GM21515 (cell line): ENCODE data around the gene TENM3.

Source experiments
- ATAC-seq: cut with Tn5 transposase; IDR thresholded peaks from one replicate; pipeline ENCODE4 v1.9.1; 2021; ENCODE audit not compliant: unreplicated experiment

TENM3 gene

GRCh38 chr4:182549356-182549755 lies 306.2 kb downstream of the TENM3 start:
- ATAC-seq = no peak

GRCh38 chr4:182552948-182553347 lies 309.7 kb downstream of the TENM3 start:
- no peak for ATAC-seq

- ATAC-seq = no peak
Measured at GRCh38 chr4:182553653-182554052, 310.5 kb downstream of the TENM3 start.

- no peak for ATAC-seq
Measured at GRCh38 chr4:182554736-182555135, 311.5 kb downstream of the TENM3 start.

GRCh38 chr4:182555997-182556418 lies 312.8 kb downstream of the TENM3 start:
- ATAC-seq = no peak

GRCh38 chr4:182556580-182556979 lies 313.4 kb downstream of the TENM3 start:
- no peak for ATAC-seq

- ATAC-seq = no peak
Measured at GRCh38 chr4:182560358-182560757, 317.2 kb downstream of the TENM3 start.

- no peak for ATAC-seq
Measured at GRCh38 chr4:182562350-182562749, 319.1 kb downstream of the TENM3 start.

GRCh38 chr4:182564724-182565369 lies 321.6 kb downstream of the TENM3 start:
- no peak for ATAC-seq

GRCh38 chr4:182567119-182567518 lies 323.9 kb downstream of the TENM3 start:
- no peak for ATAC-seq

GRCh38 chr4:182569561-182569960 lies 326.4 kb downstream of the TENM3 start:
- ATAC-seq = no peak

- ATAC-seq = no peak
Measured at GRCh38 chr4:182574706-182575105, 331.5 kb downstream of the TENM3 start.

GRCh38 chr4:182575225-182575624 lies 332.0 kb downstream of the TENM3 start:
- ATAC-seq = no peak

- ATAC-seq = no peak
Measured at GRCh38 chr4:182576601-182577289, 333.5 kb downstream of the TENM3 start.

- ATAC-seq = no peak
Measured at GRCh38 chr4:182577411-182577810, 334.2 kb downstream of the TENM3 start.

GRCh38 chr4:182578402-182578801 lies 335.2 kb downstream of the TENM3 start:
- no peak for ATAC-seq

- no peak for ATAC-seq
Measured at GRCh38 chr4:182582245-182582644, 339.0 kb downstream of the TENM3 start.

- ATAC-seq = no peak
Measured at GRCh38 chr4:182583703-182584415, 340.7 kb downstream of the TENM3 start.

- ATAC-seq = no peak
Measured at GRCh38 chr4:182585321-182585720, 342.1 kb downstream of the TENM3 start.

GRCh38 chr4:182589100-182589499 lies 345.9 kb downstream of the TENM3 start:
- ATAC-seq = no peak

- ATAC-seq = no peak
Measured at GRCh38 chr4:182593402-182593801, 350.2 kb downstream of the TENM3 start.

GRCh38 chr4:182593864-182594263 lies 350.7 kb downstream of the TENM3 start:
- ATAC-seq = no peak
